Ureter (tissue), 1 donor: ENCODE data around the gene KIRREL3. TPM values are rescaled to one million over a fixed set of nuclear protein-coding genes. Genes with fewer than 3 reads are reported as not detected.

Source experiments
- DNase-seq: peaks from one replicate; pipeline ENCODE4 v3.0.0-alpha.2; 2020; ENCODE audit warnings: low spot score
- total RNA-seq: library from RNA; stranded (reverse); gene quantifications from one replicate; pipeline ENCODE4 v1.2.4, GENCODE V29; 2023
- donor health status: DM: yes; HTN: yes; CAD: no.

KIRREL3 gene
- total RNA-seq, 1 donor from 2014 or later: not detected

DNA sequence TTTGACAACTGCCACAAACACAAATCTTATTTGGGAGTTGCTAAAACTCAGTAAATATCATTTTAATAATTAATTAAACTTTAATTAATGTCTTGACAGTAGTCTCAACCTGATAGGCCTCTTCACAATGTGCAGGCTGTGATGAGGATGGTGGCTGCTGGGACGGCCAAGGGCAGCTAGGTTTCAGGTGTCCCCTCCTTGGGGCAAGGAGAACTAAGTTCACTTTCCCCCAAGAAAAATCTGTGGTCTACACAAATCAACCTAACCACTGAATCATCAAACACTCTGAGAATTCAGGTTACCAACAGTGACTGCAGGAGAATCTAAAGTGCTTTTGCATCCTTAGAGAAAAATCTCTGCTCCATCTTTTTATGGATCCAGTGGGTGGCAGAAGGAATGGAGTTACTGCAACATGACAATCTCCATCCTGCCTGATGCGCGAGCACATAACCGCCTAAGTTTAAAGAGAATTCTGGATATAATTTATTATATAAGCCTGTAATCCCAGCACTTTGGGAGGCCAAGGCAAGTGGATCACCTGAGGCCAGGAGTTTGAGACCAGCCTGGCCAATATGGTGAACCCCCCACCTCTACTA, 289.7 kb downstream of the KIRREL3 start:
- DNase-seq: no peak

DNA sequence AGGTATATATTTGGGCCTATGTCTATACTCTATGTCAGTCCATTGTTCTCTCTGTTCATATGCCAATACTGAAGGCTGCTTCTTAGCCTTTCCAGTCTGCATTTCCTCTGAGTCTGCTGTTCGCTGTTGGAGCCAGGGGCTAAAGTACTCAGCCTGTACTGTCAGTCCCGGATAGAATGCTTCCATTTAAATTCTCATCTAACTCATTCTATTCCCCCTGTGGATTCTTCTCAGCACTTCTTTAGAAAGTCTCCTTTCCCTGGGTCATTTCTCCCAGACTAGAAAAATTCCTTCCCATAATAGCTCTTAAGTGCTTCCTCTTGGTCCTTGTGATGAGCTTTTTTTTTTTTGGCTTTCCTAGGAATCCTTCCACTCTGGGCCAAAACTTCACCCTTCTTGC, 293.1 kb downstream of the KIRREL3 start:
- no peak for DNase-seq

DNA sequence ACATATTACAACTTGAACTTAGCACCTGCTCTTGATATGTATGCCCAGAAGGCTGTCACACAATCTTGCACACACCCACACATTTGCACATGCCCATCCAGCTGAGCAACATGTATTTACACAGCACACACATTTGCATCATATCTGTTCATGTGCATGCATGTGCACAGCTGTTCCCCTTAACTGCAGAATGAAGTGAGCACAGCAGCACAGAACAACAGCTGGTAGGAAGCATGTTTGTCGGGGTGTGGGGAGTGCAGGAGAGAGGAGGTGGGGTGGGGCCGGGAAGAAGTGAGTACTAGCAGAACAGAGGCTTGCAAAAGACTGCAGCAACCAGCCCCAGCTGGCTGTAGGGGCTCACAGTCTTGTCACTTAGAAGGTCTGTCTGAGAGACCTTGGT, 296.5 kb downstream of the KIRREL3 start:
- DNase-seq: no peak

DNA sequence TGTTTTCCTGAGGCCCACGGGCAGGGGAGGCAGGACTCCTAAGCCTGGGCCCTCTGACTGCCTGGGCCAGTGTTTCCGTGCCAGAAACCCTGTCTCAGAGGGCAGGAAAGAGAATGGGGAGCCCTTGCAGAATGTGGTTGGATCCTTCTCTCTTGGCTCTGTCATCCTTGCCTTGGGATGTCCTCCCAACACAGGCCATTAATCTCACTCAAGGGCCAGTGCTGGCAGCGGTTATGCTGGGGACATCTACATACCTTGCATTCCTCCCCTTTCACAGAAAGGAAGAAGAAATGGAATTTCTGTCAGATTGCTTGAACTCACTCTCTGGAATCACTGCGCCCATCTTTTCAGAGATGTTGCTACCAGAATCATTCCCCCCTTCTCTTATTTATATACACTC, 296.9 kb downstream of the KIRREL3 start:
- DNase-seq: no peak

DNA sequence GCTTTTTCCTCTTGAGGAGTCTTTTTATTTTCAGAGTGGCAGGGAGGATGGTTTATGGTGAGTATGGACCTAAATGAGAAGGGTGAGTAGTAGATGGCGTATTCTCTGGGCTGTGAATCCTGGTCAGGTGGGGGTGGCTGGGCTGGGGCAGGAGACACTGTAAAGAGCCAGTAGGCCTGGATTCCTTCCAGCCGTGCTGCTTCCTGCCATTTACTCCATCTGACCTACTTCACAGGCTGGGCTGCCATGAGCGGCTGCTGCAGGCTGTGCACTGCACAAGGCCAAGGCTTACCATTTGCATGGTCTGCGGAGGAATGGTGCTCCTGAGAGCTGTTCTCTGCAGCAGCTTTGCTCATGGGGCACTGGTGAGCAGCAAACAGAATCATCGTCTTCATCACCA, 297.6 kb downstream of the KIRREL3 start:
- no peak for DNase-seq

DNA sequence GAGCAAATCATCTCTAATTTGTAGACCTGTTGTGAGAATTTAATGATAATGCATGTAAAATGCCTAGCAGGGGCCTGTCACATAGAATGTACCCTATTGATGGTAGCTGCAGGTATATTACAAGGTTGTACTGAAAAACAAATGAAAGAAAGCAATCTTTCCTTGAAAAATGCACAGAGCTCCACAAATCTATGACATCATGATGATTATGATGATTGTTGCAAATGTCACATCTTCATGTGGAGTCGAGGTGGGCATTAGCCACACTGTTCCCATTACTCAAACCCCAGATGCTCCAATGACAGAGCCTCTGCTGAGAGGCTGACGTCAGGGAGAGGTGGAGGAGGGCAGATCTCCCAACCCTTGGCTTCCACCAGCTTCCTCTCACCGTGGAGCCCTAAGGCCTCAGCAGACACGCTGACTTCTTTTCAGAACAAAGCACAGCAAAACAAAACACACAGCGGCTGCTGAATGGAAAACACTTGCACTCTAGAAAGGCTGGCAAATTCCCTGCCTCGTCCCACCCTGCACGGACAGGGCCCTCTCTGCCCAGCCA, 298.3 kb downstream of the KIRREL3 start:
- no peak for DNase-seq

DNA sequence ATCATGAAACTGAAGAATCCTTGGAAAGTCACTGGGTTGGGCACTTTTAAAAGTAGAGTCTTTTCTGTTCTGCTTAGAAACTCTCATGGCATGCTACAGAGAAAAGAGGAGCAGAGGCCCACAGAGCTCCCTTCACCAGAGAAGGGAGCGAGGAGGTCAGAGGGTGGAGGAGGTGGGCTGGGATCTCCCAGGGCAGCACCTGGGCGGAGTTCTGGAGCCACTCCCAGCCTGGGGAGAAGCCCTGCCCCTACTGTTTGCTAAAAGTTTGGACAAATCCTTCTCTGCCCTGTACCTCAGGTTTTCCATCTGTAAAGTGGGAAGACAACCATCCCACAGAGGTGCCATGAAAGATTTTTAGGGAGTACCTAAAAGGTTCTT, 299.1 kb downstream of the KIRREL3 start:
- no peak for DNase-seq

DNA sequence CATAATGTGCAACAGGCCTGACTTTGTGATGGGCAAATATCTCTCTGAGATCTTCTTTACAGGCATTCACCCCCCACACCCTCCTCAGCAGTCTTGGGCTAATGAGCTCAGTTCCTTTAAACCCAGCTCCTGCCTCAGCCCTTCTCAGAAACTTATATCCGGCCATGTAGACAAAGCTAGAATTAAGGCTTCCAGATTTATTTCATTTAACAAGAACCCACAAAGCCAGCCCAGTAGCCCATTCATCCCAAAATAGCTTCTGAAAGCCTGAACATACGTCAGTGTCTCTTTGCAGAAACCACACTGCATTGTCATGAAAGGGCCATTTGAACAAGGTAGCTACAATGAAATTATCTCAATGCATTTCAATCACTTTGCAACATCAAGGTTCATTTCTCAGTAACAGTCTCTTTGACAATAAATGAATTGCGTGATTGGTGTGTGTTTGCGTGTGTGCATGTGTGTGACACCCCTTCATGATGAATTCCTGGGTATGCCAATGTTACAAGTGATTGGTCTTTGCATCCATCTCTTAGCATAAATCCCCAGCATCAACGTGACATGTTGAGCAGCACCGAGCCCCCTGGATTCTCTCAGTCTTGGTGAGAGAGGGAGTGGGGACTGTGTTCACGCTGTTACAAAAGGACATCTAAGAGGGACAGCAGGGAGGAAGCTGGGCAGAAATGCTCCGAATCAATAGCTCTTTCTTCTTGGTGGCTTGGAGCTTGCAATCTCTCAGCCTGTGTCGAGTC, 299.6 kb downstream of the KIRREL3 start:
- no peak for DNase-seq

DNA sequence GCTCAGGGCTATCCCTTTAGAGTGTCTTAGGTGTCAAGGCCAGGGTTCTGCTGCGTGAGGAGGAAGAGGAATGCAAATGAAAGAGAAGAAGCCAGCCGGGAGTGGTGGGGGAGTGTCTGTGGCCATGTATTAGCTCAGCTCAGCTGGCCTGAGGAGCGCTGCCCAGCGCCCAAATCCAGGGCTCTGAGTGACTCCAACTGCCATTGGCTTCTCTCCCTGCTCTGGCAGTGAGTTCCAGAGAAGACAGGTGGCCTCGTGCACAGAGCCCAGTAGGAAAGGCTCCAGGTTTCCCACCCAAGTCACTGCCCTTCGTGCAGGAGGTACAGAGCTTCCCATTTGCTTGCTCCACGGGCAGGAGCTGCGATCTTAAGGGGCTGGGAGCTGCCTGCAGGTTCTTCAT, 302.0 kb downstream of the KIRREL3 start:
- no peak for DNase-seq

DNA sequence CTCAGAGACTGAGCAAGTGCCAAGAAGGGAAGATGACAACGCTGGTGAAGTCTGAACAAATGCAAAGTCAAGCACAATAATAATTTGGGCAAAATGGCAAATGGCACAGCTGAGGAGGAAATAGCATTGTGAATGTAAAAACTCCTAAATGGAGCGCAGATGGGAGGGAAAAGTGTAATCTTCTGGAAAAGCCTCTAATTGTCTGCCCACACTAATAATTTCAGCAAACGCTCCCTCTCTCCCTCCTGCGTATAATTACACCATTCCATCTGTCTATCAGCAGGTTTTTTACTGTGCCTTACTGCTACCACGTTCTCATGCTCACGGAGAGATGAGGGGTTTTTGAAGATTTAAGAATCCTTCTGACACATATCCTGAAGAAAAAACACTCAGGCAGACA, 302.6 kb downstream of the KIRREL3 start:
- DNase-seq: no peak

DNA sequence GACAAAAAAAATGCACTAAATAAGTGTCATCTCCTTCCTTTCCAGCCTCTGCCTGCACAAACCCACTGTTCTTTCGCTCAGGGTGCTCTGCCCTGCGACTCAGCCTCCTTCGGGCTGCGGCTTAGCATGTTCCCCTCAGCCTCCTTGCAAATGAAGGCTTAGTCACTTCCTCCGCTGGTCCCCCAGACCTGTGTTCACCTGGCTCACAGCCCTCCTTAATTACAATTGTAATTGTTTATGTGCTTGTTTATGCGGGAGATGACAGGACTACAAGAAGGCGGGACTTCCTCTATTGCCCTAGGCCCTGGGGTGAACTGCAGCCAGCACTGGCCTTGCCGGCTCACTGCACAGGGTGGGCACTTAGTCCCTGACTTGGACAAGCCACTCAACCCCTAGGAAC, 303.6 kb downstream of the KIRREL3 start:
- no peak for DNase-seq

DNA sequence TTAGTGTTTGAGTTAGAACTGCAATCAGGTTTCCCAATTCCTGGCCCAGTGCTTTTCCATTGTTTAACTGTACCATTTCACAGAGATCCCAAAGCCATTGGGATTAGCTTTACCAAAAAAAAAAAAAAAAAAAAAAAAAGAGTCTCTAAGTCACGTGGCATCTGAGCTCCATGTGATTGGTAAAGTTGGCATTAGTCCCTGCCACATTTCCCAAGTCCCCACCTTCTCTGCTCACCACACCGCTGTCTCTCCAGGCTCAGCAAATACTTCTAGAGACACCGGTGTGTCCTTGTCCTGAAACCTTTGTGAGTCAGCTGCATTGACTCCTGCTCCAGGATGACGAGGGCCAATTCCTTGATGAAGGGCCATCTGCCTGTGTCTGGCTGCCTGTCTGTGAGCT, 305.3 kb downstream of the KIRREL3 start:
- DNase-seq: no peak

DNA sequence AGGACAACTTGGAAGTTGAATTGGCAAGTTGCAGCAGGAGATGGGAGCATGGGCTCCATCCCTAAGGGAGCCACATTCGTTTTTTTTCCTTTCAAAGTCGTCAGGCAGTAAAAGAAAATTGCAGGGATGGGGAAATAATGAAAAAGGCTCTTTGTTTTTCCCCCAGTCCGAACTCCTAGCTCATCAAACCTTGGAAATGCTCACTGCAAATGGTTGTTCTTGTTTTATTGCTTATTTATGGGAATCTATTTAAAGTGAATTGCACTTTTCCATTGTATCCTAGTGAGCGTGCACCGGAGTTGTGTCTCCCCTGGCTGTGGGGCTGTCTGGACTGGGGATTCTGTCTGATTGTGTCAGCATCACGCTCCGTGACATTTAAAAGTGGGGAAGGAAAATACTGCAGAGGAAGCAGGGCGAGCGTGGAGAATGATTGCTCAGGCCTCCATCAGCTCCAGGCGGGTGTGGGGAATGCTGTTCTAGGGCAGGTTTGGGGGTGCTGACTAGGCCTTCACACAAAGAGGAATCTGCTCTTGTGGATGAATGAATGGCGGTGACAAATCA, 306.4 kb downstream of the KIRREL3 start:
- no peak for DNase-seq

DNA sequence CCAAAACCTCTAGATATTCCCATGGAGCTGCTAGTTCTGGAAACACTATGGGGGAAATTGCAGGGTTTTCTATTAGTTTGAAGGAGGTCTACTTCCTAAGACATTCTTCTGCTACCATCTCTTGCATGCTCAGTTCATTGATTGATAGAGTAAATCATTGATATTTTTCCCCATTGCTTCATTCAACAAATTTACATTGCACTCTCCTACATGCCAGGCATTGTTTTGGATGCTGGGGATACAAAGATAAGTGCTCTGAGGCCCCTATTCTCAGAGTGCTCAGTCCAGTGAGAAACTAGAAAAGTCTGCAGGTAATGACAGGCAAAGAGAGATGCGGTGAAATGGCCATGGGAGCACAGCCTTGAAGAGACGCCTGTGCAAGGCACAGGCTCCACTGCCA, 313.1 kb downstream of the KIRREL3 start:
- DNase-seq: no peak

DNA sequence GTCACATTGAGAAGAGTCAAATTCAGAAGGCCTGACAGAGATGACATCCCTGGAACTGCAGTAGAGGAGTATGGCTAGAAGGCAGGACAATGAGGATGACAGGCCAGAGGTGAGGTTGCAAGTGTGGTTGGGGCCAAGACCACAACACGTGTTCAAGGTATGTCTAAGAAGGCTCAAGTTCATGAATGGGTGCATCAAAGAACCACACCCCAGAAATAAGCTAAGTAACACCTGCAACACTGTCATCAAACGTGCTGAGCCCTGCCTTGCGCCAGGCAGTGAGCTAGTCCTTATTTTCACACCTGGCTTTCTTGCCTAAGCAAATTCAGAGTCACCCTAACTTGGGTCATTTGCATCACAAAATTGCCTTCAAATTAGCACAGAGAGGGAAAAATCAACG, 313.6 kb downstream of the KIRREL3 start:
- no peak for DNase-seq

DNA sequence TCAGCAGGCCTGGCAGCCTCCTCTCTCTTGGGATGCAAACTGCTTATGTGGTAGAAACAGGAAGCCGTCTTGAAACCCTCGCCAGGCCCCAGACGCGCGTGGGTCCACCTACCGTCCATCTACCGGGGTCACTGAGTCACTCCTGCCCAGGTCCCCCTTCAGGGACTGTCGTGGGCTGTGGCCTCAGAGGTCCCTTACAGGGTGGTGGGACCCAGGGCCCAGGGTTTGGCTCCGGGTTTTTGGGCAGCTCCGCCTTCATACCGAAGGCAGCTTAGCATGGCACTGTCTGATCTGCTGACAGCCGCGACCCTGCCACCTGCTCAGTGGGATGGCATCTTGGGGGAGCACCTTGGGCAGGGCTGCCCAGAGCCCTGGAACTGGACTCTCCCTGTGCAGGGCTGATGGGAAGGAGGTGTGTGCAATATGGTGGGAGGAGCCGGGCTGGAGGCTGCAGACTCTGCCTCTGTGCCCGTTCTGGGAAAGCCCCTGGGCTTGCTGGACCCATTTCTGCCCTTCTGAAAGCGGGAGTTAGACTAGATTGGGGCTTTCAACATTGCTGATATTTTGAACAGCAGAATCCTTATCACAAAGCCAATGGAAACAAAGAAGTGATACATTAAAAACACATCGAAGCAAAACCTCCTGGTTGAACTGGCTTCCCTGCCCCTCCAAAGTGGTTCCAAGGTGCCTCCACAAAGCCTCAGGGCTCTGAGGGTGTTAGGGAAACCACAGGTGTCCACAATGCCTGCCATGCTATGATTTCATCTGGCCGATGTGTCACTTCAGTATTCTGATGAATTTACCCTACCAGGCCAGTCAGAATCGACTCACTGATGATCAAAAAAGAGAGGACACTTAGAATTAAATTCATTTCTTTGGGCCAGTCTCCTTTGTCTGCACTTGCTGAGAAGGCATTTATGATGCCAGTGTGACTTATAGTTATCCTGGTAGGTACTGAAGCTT, 316.5 kb downstream of the KIRREL3 start:
- DNase-seq: no peak

DNA sequence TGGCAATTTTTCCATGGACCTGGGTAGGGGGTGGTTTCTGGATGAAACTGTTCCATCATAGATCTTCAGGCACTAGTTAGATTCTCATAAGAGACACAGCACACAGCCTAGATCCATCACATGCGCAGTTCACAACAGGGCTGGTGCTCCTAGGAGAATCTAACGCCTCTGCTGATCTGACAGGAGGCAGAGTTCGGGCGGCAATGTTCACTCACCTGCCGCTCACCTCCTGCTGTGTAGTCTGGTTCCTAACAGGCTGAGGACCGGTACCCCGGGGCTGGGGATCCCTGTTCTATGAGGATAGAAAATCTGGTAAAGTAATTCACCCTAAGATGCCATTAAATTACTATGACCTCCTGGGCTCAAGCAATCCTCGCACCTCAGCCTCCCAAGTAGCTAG, 318.0 kb downstream of the KIRREL3 start:
- DNase-seq: no peak

DNA sequence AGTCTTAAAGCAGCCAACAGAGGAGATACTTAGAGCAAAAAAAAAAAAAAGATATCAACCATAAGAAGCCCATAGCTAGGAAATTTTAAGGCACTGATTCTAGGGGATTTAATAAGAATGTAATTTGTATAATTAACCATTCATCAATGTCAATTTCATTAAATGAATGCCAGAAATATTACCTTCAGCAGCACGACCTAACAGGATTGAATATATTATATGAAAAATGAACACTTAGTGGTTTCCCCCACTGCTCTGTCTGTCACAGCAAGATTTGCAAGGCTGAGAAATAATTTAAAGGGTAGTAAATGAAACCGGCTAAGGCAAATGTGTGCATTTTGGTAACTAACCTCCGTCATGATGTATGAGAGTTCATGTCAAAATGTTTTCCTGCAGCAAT, 319.9 kb downstream of the KIRREL3 start:
- DNase-seq: no peak

DNA sequence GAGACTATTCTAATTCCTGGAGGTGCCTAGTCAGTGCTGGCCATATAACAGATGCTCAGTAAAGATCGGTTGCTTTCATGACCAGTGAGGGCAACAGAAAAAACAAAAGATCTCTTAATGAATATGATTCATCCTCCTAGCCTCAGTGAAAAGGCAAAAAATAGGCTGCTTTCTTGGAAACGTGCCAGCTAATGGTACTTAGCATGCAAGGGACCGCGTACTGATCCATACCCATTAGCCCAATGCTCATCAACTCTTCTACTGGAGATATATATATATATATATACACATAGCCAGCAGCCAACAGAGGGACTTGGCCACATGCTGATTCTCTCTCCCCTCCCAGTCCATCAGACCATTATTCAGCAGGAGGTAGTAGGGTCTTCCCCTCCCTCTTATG, 320.4 kb downstream of the KIRREL3 start:
- no peak for DNase-seq

DNA sequence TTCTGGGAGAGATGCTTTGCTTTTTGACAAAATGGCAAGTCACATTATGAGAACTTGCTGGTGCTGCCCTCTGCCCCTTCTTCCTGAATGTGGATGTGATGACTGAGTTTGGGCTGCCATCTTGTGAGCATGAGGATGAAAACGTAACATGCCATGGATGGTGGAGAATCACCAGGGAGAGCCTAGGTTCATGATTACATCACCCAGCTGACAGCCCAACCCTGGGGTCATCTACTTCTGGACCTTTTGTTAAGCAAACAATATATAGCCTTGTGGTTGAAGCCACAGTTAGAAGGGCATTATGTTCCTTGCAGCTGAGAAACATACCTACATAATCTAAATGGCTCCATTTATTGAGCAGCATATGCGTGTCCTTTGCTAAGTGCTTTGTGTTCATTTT, 321.5 kb downstream of the KIRREL3 start:
- no peak for DNase-seq

DNA sequence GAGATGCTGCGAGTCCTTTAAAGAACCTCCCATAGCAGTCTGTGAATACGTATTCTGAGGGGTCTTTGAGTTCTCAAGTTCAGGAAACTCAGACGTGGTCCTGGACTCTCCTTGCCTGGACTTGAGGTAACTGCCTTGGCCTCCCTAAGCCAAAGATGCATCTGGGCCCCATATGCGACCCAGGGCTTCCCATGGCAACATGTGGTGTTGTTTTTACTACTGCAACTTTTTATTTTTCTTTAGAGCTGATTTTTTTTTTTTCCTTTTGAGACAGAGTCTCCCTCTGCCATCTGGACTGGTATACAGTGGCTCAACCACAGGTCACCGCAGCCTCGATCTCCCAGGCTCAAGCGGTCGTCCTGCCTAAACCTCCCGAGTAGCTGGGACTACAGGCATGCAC, 324.0 kb downstream of the KIRREL3 start:
- DNase-seq: no peak

DNA sequence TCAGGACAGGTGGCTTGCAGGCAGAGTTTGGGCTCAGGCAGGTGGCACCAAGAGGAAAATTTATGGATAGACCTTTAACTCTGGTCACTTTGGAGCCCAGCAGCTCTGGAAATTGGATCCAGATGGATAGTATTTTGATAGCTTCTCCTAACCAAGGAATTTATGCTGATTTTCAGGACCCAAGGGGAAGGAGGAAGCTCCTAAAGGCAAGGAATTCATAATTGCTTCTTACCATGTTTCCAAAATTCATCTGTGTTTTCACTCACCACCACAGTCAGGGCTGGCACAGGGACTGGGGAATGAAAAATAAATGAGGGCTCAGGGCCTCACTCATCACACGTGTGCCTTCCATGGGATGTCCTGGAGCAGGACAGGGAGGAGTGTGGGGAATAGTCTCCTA, 327.3 kb downstream of the KIRREL3 start:
- no peak for DNase-seq
